Mesodermal cell (in vitro differentiated cells): ENCODE measurements around the gene CFAP53.

ENCODE experiments used
- H3K27ac ChIP-seq: 2 replicates; pipeline ENCODE4 v1.7.0; 2013; ENCODE audit warnings: mild to moderate bottlenecking, low read depth, low read length, moderate library complexity; ENCODE audit not compliant: severe bottlenecking
- H3K36me3 ChIP-seq: 2 replicates; pipeline ENCODE4 v1.7.1; 2013; ENCODE audit warnings: mild to moderate bottlenecking, low read length, moderate library complexity; ENCODE audit not compliant: control insufficient read depth, insufficient read depth
- H3K4me1 ChIP-seq: one replicate; pipeline ENCODE4 v1.7.1; 2013; ENCODE audit warnings: mild to moderate bottlenecking, low read length; ENCODE audit not compliant: insufficient read depth, control insufficient read depth, poor library complexity, severe bottlenecking
- H3K4me3 ChIP-seq: 2 replicates; pipeline ENCODE4 v1.7.0; 2013; ENCODE audit warnings: low read length, control low read depth, mild to moderate bottlenecking; ENCODE audit not compliant: insufficient read depth, poor library complexity, severe bottlenecking; ENCODE audit errors: extremely low read depth
- H3K9me3 ChIP-seq: 2 replicates; pipeline ENCODE4 v1.7.1; 2013; ENCODE audit warnings: mild to moderate bottlenecking, low read length, moderate library complexity; ENCODE audit not compliant: control insufficient read depth
- WGBS, 2 experiments: methylation state at CpG; one replicate each; pipeline ENCODE4 v1.1.5; 2013; ENCODE audit warnings: missing lambda C conversion rate in 2 of 2; ENCODE audit not compliant: insufficient coverage in 2 of 2; 5-methylcytosine and 5-hydroxymethylcytosine counted together

Gene CFAP53

DNA sequence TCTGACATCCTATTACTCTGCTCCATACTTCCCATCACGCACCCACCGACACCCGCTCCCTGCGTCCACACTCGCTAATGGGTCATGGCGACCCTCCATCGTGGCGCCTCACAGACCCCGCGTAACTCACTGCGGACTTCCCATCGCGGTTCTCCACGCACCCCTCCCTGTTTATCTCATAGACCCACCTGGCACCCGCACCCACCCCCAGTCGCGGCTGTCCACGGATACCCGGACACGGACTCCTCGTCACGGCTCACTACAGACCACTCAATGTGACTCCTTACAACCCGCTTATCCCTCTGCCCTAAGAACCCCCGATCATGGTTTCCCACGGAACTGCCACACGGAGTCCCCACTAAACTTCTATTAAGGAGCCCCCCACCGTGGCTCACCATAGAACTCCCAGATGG is 20.7 kb upstream of the CFAP53 start:
- Histone ChIP-seq H3K4me3 (peak overlapping the region; percentile 90), H3K4me1 (no peaks in the 10 kb centered on the region), H3K27ac (no peak overlapping the region), H3K9me3 (no peaks in the 10 kb centered on the region), H3K36me3 (peaks cover 41% of the 10 kb centered on the region)
- WGBS, 2 experiments = 0% methylated on average over 17 to 26 of the region's 27 CpGs

DNA sequence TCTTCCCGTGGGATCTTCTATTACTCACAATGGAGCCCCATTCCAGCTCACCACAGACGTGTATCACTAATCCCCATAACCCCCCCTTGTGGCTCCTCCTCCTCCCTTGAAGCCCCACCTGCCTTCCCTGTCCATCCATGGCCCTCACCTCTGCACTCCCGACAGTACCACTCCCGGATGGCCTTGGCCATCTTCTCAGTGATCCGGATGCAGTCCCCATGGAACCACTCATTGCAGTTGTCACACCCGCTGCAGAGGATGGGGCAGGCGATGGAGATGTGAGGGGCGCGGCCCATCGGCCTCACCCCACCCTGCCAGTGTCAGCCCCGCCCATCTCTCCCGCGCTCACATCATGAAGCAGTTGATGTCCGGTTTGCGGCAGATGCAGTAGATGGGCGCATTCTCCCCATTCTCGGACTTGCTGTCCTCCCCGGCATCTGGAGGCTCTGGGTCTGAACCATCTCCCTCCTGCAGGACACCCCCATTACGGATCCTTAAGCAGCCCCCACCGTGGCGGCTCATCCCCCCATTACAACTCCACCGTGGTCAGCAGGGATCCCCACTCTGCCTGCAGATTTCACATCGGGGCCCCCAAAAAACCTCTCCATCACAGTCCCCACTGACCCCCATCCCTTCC is 20.2 kb upstream of the CFAP53 start:
- Histone ChIP-seq H3K4me3 (peak overlapping the region; percentile 90), H3K36me3 (peaks cover 43% of the 10 kb centered on the region), H3K4me1 (no peaks in the 10 kb centered on the region), H3K27ac (no peak overlapping the region), H3K9me3 (no peaks in the 10 kb centered on the region)
- 35 to 45% methylated on average over 15 to 19 of the region's 23 CpGs for WGBS, 2 experiments

DNA sequence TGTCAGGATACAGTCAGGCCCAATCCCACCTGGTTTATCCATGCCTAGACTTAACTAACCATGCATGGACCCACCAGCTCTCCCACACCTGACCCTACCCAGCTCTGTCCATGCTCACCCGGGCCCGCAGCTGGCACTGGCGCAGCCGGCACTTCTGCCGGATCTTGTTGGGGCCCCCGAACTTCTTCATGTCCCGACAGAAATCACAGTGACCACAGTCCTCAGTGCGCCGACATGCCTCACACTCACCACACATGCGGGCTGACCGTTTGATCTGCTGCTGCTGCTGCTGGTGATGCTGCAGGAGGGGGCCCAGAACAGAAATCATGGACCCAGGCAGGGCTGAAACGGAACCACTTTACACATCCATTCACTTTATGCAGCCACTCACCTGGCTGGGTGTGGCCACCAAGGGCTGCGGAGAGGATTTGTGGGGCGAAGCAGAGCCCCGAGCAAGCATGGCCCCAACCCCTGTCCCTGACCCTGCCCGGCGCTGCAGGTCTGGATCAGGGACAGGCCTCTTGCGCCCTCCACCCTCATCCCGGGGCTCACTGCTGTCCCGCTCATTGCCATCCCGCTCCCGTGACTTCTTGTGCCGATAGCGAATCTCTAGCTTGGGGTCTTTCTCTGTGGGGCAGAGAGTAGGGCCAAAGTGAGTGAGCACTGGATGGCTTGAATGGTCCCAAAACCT is 19.5 kb upstream of the CFAP53 start:
- no peak overlapping the region for H3K4me3 ChIP-seq
- H3K36me3 ChIP-seq = peaks cover 43% of the 10 kb centered on the region
- H3K4me1 ChIP-seq = no peaks in the 10 kb centered on the region
- 95 to 96% methylated on average over 20 to 22 of the region's 24 CpGs for WGBS, 2 experiments
- no peak overlapping the region for H3K27ac ChIP-seq
- H3K9me3 ChIP-seq = no peaks in the 10 kb centered on the region

GRCh38 chr18:50285071-50285470 is 18.8 kb upstream of the CFAP53 start:
- H3K27ac ChIP-seq = no peak overlapping the region
- 91 to 93% methylated on average over 10 to 13 of the region's 13 CpGs for WGBS, 2 experiments
- no peaks in the 10 kb centered on the region for H3K9me3 ChIP-seq
- H3K4me3 ChIP-seq = no peak overlapping the region
- peaks cover 45% of the 10 kb centered on the region for H3K36me3 ChIP-seq
- H3K4me1 ChIP-seq = peaks cover 2% of the 10 kb centered on the region

DNA sequence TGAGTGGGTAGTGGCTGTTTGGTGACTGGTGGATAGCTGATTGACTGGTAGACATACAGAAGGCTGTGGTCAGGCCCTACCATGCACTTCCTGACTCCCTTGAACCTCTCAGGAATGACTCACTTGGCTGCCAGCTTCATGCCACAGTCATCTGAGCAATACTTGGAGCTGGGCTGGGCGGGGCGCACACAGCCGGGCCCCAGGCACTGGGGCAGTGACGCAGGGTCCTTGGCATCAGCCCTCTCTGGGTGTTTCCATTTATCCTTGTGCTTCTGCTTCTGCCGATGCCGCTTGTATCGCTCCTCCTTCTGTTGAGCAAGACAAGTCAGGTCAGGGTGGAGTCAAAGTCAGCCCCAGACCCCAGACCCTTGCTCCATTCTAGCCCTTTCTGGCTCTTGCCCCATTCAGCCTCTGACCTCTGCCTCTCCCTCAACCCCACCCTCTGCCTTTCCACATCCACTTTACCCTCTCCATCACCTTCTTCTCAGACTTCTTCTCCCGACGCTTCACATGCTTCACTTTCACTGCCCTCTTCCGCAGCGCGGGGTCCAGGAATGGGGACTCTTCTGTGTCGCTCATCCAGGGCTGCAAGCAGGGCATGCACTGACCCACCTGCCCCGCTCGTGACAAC is 18.1 kb upstream of the CFAP53 start:
- H3K36me3 ChIP-seq = peaks cover 52% of the 10 kb centered on the region
- WGBS, 2 experiments = 98% methylated on average over 13 to 15 of the region's 15 CpGs
- H3K9me3 ChIP-seq = no peaks in the 10 kb centered on the region
- H3K27ac ChIP-seq = no peak overlapping the region
- H3K4me3 ChIP-seq = no peak overlapping the region
- peaks cover 2% of the 10 kb centered on the region for H3K4me1 ChIP-seq

DNA sequence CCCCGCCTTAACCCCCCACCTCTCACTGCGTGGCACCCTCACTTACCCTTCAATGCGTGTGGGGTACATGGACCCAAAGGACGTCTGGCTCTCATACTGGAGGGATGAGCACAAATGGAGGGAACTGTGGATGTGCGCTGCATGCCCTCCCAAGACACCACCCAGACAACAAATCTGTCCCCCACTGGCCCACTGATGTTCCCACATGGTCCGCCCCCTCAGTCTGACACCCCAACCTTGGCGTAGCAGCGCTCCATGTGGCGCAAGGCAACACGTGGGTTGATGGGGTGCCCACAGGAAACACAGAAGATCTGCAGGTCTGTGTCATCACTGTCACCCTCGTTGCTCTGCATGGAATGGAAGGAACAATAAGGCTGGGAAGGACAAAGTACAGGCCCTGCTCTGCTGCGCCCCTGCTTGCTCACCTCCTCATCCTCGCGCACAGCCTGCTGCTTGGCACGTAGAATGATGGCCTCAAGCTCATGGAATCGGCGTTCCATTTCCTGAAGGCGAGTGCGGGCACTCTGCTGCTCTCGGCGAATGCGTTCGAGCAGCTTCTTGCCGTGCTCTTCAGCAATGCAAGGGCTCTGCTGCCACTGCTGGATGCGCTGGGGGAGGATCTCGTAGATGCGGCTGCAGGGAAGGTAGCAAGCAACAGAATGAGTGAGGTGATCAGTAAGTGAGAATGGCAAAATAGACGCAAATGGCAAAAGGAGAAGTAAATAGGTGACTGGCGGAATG is 17.3 kb upstream of the CFAP53 start:
- WGBS, 2 experiments = 94 to 96% methylated on average over 26 to 27 of the region's 29 CpGs
- Histone ChIP-seq H3K27ac (no peak overlapping the region), H3K4me1 (peaks cover 6% of the 10 kb centered on the region), H3K9me3 (no peaks in the 10 kb centered on the region), H3K4me3 (no peak overlapping the region), H3K36me3 (peaks cover 59% of the 10 kb centered on the region)

GRCh38 chr18:50282521-50283335 is 16.4 kb upstream of the CFAP53 start:
- H3K36me3 ChIP-seq = peaks cover 66% of the 10 kb centered on the region
- peaks cover 6% of the 10 kb centered on the region for H3K4me1 ChIP-seq
- no peaks in the 10 kb centered on the region for H3K9me3 ChIP-seq
- peak overlapping the region; percentile 96 for H3K4me3 ChIP-seq
- H3K27ac ChIP-seq = no peak overlapping the region
- WGBS, 2 experiments = 96 to 97% methylated on average over 41 to 42 of the region's 42 CpGs

DNA sequence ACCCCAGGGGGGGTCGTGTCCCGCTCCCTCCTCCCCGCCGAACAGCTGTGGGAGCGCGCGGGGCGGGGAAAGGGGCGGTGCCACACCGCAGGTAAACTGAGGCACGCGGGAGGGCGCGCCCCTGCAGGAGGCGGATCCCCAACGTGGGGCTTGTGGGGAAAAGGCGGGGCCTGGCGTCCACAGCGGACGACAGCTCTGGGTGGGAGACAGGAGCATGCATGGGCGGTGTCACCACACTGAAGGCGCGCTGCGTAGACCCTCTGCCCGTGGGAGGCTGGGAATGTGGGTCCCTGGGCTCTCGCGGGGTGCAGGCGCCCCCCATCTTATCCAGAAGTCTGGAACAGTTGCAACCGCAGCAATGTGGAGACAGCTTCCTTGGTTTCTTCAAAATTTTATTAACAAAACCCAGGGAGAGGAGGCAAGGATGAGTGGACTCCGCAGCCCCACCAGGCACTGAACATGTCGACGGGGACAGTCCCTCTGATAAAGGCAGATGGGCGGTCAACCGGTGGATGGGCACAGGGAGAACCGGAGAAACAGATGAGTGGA is 15.8 kb upstream of the CFAP53 start:
- Histone ChIP-seq H3K36me3 (peaks cover 70% of the 10 kb centered on the region), H3K4me1 (peaks cover 6% of the 10 kb centered on the region), H3K4me3 (peak overlapping the region; percentile 96), H3K9me3 (no peaks in the 10 kb centered on the region), H3K27ac (peak overlapping the region; percentile 88)
- 51 to 61% methylated on average over 25 to 28 of the region's 35 CpGs for whole genome bisulfite sequencing, 2 experiments

DNA sequence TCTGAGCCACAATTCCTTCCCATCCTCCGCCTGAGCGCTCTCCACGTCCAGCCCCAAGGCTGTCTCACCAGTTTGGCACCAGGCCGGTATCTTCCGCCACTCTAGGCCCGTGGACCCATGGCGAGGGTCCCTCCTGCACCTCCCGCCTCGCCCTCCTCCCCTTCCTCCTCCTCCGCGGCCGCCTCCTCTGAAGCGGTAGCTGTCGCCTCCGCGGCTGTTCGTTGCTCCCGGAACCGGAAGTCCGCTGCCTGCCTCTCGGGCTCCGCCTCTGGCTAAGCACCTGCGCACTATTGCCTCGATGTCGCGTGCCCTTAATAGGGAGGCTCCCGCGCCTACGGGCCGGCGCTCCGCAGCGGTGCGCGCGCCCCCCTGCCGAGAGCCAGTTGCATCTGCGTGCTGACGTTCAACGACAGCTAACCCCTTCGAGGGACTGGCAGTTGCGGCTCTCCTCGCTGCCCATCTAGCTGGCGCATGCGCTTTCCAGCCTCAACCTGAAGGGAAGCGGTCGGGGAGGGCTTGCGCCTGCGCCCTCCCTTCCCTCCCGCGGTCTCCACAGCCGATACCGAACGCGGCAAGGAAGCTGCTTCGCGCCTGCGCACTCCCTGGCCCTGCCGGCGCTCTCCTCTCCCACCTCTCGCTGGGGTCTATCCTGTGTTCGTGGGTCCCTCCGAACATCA is 15.1 kb upstream of the CFAP53 start, which contains the start of gene MBD1:
MBD1 (minus strand) TSS at position 229 of the 677 bp plus-strand sequence. CDS start 1,531 bp downstream, outside the sequence.
- peaks cover 6% of the 10 kb centered on the region for H3K4me1 ChIP-seq
- WGBS, 2 experiments = 0% methylated on average over 50 to 63 of the region's 63 CpGs
- H3K27ac ChIP-seq = peak within 1 kb of the TSS; percentile 88
- peaks cover 76% of the 10 kb centered on the region for H3K36me3 ChIP-seq
- H3K4me3 ChIP-seq = peak within 1 kb of the TSS; percentile 96
- no peaks in the 10 kb centered on the region for H3K9me3 ChIP-seq
